Measurements from ENCODE around the gene KIF5C. TPM values are rescaled to one million over a fixed set of nuclear protein-coding genes. Genes with fewer than 3 reads are reported as not detected.
A peak's percentile ranks its signal among the peaks of the same experiment; 100 is the strongest.

Gene KIF5C
- total and polyA plus RNA-seq, 9 donors: 0.73 to 18.7 (median 3.3) TPM

GRCh38 chr2:149012545-149012944 lies 137.5 kb downstream of the KIF5C start:
- Histone ChIP-seq H3K36me3 (no peaks in the 10 kb centered on the region), H3K27me3 (no peaks in the 10 kb centered on the region), H3K9me3 (no peaks in the 10 kb centered on the region), H3K4me1 (ENCODE audit: insufficient read depth) (no peaks in the 10 kb centered on the region), H3K27ac (no peak overlapping the region), H3K4me3 (no peak overlapping the region)
- intact Hi-C loops (cut with DNase I): loop anchor here in 2 of 4 donors (10.0 kb wide), 1 partner anchor 552 kb away; no protein-coding TSS in a partner anchor
- no peak for DNase-seq
- TF ChIP-seq EP300 (IDR thresholded peaks at IDR 0.05): no peak
- TF ChIP-seq, protein P1, sequence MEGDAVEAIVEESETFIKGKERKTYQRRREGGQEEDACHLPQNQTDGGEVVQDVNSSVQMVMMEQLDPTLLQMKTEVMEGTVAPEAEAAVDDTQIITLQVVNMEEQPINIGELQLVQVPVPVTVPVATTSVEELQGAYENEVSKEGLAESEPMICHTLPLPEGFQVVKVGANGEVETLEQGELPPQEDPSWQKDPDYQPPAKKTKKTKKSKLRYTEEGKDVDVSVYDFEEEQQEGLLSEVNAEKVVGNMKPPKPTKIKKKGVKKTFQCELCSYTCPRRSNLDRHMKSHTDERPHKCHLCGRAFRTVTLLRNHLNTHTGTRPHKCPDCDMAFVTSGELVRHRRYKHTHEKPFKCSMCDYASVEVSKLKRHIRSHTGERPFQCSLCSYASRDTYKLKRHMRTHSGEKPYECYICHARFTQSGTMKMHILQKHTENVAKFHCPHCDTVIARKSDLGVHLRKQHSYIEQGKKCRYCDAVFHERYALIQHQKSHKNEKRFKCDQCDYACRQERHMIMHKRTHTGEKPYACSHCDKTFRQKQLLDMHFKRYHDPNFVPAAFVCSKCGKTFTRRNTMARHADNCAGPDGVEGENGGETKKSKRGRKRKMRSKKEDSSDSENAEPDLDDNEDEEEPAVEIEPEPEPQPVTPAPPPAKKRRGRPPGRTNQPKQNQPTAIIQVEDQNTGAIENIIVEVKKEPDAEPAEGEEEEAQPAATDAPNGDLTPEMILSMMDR (IDR thresholded peaks at IDR 0.05): no peak
- TF ChIP-seq POLR2A (IDR thresholded peaks at IDR 0.05): no peak
- 93 to 94% (median 93%) methylated on average over 9 of the region's 9 CpGs for WGBS, 3 donors

- Histone ChIP-seq H3K27me3 (no peaks in the 10 kb centered on the region), H3K27ac (no peak overlapping the region), H3K4me1 (ENCODE audit: insufficient read depth) (no peaks in the 10 kb centered on the region), H3K4me3 (no peak overlapping the region), H3K9me3 (no peaks in the 10 kb centered on the region), H3K36me3 (no peaks in the 10 kb centered on the region)
- intact Hi-C loops (cut with DNase I): loop anchor here (5.0 to 10.0 kb wide), 2 partner anchors 547 to 549 kb away; no protein-coding TSS in a partner anchor
- TF ChIP-seq, protein P1 (IDR thresholded peaks at IDR 0.05): no peak
- TF ChIP-seq EP300 (IDR thresholded peaks at IDR 0.05): no peak
- TF ChIP-seq POLR2A (IDR thresholded peaks at IDR 0.05): no peak
- WGBS, 3 donors: 33 to 66% (median 64%) methylated on average over 1 of the region's 1 CpG
- no peak for DNase-seq
These were observed 140.5 kb downstream of the KIF5C start for GRCh38 chr2:149015501-149015900.

GRCh38 chr2:149015926-149016563 lies 141.0 kb downstream of the KIF5C start:
- Histone ChIP-seq H3K27me3 (no peaks in the 10 kb centered on the region), H3K27ac (no peak overlapping the region), H3K4me3 (no peak overlapping the region), H3K36me3 (no peaks in the 10 kb centered on the region), H3K4me1 (ENCODE audit: insufficient read depth) (no peaks in the 10 kb centered on the region), H3K9me3 (no peaks in the 10 kb centered on the region)
- TF ChIP-seq POLR2A (IDR thresholded peaks at IDR 0.05) (no peak), EP300 (IDR thresholded peaks at IDR 0.05) (no peak)
- TF ChIP-seq, protein P1 (IDR thresholded peaks at IDR 0.05): no peak
- 79 to 90% (median 89%) methylated on average over 4 of the region's 4 CpGs for WGBS, 3 donors
- intact Hi-C loops (cut with DNase I): loop anchor here (5.0 to 10.0 kb wide), 2 partner anchors 546 to 549 kb away; no protein-coding TSS in a partner anchor
- no peak for DNase-seq

- no peak overlapping the region for H3K27ac ChIP-seq
- intact Hi-C loops (cut with DNase I): loop anchor here (5.0 to 10.0 kb wide), 2 partner anchors 545 to 547 kb away; no protein-coding TSS in a partner anchor
- 37 to 43% (median 43%) methylated on average over 14 of the region's 14 CpGs for WGBS, 3 donors
- peak; percentile 43 to 75 (median 73) for DNase-seq
- TF ChIP-seq EP300 (IDR thresholded peaks at IDR 0.05) (no peak), POLR2A (IDR thresholded peaks at IDR 0.05) (no peak)
- TF ChIP-seq, protein P1 (IDR thresholded peaks at IDR 0.05): peak; percentile 37 to 70 (median 67)
- H3K36me3 ChIP-seq: no peaks in the 10 kb centered on the region
- no peaks in the 10 kb centered on the region for H3K9me3 ChIP-seq
- no peaks in the 10 kb centered on the region for H3K4me1 ChIP-seq (ENCODE audit: insufficient read depth)
- no peaks in the 10 kb centered on the region for H3K27me3 ChIP-seq
- no peak overlapping the region for H3K4me3 ChIP-seq
These were observed 142.3 kb downstream of the KIF5C start for GRCh38 chr2:149017116-149017985.
